CD4-positive, alpha-beta T cell treated with Interferon gamma for 1 hour (primary cell): Measurements from ENCODE around the gene CCL20.

Experiments used
- DNase-seq: peaks from one replicate; pipeline ENCODE4 v3.0.0-alpha.2; 2020

CCL20 gene

DNA sequence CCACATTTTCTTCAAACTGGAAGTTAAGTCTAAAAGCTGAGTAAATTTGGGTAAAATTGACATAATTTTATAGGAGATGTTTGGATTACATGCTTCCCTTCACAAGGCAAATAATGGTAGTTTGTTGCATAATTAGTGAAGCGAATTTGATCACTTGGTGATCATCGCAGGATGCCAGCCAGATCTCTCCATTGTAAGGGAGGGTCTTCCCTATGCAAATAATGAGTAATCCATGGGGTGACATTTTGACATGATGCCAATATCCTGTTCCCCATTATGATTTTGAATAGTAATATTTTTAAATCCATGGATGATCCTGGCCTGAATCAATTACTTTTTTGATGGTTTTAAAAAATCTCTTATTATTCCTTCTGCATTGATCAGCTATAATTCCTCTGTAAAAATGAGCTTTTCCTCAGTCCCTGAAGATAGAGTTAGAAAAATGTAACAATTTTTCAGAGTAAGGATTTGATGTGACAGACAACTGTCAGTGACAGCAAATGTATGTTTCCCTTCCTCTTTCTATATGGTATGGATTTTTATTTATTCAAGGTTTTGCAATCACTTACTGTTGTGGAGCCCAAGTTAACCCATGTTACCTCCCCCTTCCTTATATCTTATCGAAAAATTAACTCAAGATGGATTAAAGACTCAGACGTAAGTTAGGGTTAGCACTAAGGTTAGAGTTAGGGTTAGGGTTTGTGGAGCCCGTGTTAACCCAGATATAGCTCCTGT lies 21.4 kb downstream of the CCL20 start:
- no peak for DNase-seq

DNA sequence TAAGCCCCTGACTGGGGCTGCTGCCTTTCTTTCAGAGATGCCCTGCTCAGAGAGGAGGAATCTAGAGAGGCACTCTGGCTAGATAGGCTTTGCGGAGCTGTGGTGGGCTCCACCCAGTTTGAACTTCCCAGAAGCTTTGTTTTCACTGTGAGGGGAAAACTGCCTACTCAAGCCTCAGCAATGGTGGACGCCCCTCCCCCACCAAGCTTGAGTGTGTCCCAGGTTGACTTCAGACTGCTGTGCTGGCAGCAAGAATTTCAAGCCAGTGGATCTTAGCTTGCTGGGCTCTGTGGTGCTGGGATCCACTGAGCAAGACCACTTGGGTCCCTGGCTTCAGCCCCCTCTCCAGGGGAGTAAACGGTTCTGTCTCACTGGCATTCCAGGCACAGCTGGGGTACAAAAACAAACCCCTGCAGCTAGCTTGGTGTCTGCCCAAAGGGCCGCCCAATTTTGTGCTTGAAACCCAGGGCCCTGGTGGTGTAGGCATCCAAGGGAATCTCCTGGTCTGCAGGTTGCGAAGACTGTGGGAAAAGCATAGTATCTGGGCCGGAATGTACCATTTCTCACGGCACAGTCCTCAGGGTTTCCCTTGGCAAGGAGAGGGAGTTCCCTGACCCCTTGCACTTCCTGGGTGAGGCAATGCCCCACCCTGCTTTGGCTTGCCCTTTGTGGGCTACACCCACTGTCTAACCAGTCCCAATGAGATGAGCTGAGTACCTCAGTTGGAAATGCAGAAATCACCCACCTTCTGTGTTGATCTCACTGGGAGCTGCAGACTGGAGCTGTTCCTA lies 25.9 kb downstream of the CCL20 start:
- DNase-seq, result peak; percentile 37

- DNase-seq, result no peak
These were observed 33.2 kb downstream of the CCL20 start for GRCh38 chr2:227846831-227847230.

DNA sequence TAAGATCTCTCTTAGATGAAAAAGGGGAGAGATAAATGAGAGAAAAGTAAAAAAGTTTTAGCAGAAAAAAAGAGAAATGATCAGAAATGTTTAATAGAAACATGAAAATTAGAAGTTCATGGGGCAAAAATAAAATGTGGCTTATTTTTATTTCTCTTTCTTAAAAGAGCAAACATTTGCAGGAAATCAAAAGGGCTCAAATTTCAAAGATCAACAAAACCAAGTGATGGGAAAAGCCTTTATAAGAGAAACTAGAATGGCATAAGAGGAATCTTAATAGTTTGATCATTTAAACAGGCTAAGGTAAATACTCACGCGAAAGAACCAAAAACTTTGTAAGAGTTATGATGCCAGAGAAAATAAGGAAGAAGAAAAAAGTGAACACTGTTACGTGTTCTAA lies 34.5 kb downstream of the CCL20 start:
- no peak for DNase-seq

DNA sequence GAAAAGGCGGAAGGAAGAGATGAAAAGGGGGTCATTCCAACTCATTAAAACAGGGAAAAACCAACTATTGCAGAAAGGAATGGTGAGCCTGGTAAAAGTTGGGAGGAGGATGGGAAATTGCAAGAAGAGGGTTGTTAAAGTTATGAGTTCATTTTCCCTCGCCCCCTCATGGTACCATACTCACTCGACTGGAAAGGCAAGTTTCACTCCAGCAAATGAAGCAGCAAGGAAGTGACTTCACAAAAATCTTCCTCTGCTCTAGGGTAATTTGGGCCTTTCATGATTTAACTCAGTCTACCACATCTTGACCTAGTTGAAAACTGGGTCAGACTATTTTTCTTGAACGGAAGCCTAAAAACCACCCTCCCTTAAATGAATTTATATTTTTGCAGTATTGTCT lies 34.9 kb downstream of the CCL20 start:
- DNase-seq, result no peak

- no peak for DNase-seq
These were observed 36.3 kb downstream of the CCL20 start for GRCh38 chr2:227849906-227850305.

DNA sequence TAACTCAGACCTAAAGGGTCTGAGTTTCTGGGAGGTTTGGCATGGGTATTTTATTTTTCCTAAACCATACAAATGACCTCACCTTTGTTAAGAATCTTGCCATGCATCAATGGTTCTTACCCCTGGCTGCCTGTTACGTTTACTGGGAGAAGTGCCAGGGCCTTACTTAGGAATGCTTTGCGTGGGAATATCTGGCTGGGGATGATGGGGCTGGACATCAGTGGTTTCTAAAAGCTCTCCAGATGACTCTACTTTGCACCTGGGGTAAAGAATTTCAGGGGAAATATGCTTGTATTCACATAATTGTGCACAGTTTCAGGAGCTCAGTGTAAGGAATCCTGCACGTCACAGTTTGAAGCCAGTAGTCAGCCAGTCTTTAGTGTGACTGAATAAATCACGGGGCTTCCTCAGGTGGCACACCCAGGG lies 39.6 kb downstream of the CCL20 start:
- no peak for DNase-seq

DNA sequence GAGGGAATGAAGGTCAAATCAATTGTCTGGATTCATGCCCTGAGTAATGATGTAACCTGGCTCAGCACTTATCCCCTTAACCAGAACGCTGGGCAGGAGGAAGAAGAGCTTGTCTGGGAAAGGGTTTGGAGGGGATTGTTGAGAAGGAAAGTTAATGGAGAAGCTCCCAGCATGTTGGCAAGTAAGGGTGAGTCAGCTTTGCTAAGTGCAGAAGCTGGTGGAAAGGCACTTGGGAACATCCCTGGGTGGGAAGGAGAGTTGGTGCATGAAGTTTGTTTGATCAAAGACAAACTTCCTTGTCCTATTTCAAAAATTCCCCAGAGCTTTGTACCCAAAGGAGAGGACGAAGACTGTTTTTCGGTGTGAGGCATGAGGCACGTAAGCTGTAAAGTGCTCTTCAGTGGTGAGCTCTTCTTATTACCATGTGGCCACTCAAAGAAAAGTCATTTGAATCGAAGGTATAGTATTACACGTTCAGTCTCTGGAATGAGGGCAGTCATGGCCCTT lies 40.2 kb downstream of the CCL20 start:
- no peak for DNase-seq

DNA sequence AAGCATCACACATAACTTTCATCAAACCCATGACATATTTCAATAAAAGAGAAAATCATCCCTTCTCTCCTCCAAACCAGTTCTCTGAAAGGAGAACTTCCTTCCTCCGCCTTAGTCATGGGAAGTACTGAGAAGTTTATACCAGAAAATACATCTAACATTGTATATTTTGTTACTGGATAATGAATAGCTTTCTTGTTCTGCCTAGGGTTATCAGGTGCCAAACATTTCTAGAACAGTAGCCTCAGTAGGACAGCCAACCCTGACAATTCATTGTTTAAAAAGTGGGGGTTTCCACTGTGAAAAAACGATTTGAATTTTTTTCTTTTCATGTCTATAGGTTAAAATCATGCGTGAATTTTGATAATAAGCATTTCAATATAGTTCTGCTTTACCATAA lies 41.8 kb downstream of the CCL20 start:
- DNase-seq, result no peak

DNA sequence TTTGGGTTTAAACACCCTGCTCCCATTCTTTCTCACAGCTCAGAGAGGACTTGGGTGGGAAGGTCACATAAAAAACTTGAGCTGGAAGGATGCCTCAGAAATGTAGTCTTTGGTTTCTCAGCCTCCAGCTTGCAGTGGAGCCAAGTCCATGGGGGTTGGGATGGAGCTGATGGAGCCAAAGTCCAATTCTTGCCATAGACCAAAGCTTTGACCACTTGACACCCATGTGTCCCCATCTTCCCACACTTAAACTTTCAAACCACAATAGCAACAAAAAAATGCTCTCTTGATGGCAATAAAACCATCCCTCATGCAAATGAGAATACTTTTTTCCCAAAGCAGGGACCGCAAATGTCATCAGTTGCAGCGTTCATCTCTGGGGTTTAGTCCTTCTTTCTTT lies 43.1 kb downstream of the CCL20 start:
- no peak for DNase-seq

GRCh38 chr2:227860221-227860641 lies 46.6 kb downstream of the CCL20 start:
- DNase-seq, result no peak

GRCh38 chr2:227861011-227861410 lies 47.4 kb downstream of the CCL20 start:
- no peak for DNase-seq

DNA sequence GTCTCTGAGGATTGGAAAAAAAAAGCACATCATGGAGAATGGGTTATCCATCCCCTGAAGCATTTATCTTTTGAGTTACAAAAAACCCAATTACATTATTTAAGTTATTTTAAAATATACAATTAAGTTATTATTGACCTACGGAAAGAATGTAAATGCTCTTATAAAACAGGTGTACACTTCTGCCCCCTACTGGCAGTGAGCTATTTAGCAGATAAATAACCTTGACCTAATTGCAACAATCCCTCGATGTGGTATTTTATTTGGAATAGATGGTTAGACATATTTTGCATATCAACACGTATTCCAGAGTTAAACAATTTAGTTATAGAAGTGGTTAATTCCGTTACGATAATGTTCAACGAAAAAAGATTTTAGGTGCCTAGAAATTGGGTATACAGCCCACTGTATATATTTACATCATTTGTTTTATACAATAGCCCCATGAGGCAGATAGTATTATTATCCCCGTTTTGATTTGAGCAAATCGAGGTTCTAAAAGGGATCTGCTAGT lies 48.6 kb downstream of the CCL20 start:
- no peak for DNase-seq

DNA sequence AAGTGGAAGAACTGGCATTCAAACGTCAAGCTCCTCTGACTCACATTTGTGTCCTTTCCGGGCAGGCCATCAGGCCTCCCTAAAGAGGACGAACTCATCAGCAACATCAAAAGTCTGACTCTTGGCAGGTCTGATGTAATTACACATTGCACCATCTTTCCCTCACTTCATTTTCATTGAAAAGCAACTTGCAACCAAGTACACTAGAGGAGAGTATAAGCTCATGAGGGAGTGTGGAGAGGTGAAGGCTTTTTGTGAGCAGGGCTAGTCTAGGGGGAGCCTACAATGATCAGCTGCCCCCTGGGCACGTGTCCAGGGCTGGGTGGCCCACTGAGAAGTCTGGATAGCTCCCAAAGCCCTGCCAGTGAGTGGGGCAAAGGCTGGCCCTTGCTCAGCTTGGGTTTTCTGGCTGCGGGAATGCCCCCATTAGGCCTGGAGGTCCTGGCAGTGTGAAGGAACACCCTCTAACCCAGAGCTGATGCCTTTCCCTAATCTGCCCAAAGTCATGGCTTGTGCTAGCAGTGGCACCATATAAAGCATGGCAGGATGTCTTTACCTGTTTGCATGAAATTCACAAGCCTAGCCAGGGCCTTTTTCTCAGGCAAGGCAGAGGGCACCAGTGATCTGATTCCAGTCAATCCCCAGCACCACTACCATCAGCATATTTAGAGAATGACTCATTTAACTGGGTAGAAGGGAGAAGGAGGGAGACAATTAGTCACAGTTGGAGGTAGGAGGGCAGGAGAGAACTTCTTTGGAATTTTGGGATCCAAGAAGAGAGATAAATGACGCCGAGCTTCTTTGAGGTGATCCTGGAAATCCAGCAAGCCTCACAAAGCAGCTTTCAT lies 49.3 kb downstream of the CCL20 start:
- no peak for DNase-seq

DNA sequence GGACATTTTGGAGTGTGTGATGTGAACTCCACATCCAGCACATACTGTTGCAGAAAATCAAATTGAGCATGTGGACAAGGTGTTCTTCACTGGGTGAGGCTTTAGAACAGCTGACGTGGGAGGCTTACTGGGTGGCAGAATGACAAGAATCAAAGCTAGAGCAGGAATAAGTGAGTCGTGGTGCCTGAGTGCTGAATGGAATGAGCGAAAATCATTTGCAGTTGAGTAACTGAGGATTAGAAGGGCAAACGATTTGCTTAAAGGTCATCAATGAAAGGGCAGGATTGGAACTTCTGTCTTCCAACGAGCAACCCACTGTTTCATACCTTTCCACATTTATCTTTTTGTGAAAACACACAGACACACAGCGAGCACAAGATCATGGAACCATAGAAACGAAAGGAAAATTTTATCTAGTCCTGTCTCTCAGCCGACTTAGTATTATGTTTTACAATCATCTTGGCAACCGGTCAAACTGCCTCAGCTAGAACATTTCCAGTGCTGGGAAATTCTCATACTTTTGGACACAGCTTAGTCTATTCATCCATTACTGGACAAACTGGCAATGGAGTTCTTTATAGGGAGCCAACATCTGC lies 50.6 kb downstream of the CCL20 start:
- DNase-seq, result no peak

- no peak for DNase-seq
These were observed 51.6 kb downstream of the CCL20 start for GRCh38 chr2:227865291-227865690.
